Amniotic stem cell (primary cell): ENCODE measurements around the gene CIART.
A peak's percentile ranks its signal among the peaks of the same experiment; 100 is the strongest.
"Not testable (repeated sequence)": the region's sequence is repeated elsewhere in the genome, so short reads cannot be mapped to it uniquely, and the experiment has no call there.

Experiments
- DNase-seq: peaks from one replicate; lab custom pipeline; 2025; lab: John Stamatoyannopoulos, UW

The CIART gene

DNA sequence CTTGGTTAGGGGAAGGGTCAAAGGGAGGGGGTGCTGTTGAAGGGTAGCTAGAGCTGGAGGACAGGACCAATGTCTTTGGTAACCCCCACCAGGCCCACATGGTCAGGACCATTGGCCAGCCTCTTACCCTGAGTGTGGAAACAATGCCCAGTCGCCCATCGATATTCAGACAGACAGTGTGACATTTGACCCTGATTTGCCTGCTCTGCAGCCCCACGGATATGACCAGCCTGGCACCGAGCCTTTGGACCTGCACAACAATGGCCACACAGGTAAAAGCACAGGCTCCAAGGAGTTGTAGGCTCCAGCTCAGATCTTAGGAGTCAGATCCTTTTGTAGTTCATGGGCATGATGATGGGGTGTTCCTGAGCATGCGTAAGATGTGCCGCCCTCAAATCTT is 21.0 kb upstream of the CIART start:
- DNase-seq = no peak

DNA sequence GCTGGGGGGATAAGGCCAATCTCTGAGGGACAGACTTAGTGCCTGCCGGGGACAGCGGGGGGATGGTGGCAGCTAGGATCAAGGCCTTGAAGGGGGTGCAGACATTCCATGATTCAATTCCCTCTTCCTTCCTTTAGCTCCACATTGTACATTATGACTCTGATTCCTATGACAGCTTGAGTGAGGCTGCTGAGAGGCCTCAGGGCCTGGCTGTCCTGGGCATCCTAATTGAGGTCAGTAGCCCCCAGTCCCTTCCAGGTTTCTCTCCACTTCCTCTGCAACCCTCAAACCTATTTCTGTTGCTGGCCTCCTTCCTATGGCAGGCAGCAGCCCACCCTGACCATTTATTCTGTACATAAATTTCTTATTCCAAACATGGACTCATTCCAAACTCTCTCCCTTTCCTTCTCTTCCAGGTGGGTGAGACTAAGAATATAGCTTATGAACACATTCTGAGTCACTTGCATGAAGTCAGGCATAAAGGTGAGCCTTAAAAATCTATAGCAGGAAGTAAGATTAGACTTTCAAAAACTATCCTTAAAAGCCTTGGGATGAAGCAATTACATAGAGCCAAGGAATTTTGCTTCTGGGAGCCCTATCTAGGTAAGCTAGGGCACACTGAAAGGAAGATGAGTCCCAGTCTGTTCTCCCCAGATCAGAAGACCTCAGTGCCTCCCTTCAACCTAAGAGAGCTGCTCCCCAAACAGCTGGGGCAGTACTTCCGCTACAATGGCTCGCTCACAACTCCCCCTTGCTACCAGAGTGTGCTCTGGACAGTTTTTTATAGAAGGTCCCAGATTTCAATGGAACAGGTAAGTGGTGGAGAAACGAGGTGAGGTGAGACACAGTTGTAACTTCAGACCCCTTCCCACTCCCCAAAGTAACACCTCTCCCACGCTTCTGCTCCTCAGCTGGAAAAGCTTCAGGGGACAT is 19.7 kb upstream of the CIART start:
- DNase-seq = no peak

DNA sequence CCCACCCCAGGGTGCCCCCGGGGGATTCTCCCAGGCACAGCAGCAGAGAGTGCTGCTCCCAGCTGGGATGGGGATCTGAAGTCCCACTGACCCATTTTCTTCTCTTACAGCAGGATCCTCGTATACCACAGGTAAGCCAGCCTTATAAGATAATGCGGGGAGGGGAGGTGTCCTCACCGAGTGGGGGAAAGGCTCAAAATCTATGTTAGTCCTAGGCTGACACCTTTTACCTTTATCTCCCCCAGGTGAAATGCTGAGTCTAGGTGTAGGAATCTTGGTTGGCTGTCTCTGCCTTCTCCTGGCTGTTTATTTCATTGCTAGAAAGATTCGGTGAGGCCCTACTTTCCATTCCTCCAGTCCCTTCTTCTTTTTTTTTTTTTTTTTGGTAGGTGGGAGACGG is 18.8 kb upstream of the CIART start:
- DNase-seq = no peak

DNA sequence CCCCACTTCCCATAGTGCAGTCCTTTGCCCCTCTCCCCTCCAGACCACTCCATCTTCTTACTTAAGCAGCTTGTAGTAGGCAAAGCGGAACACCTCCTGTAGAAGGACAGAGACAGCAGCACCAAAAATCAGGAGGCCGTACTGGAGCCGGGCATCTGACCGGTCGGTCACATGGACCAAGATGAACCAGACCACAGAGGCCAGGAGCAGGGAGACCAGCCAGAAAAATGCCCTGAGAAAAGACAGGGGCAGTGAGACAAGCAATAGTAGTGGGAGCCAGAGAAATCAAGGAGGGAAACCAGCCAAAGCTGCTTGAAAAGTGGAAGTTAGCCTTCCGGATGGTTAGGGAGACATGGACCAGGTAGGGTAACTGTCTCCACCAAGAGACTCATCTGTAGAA is 14.5 kb upstream of the CIART start:
- DNase-seq = no peak

DNA sequence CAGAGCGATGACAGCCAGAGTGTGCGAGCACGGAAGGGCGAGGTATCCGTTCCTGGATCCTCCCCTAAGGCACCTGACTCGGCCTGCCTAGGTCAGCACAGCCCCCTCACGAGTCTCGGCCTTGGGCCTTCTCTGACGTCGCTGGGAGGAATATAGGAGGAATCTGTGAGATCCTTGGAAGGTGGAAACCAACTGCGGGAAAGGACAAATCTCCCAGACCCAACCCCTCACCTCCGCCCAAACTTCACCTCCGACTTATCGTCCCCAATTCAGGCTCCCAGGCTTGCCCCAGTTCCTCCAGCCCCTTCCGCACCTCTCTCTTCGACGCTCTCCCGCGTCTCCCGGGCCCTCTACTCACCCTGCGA is 14.0 kb upstream of the CIART start:
- DNase-seq = no peak

DNA sequence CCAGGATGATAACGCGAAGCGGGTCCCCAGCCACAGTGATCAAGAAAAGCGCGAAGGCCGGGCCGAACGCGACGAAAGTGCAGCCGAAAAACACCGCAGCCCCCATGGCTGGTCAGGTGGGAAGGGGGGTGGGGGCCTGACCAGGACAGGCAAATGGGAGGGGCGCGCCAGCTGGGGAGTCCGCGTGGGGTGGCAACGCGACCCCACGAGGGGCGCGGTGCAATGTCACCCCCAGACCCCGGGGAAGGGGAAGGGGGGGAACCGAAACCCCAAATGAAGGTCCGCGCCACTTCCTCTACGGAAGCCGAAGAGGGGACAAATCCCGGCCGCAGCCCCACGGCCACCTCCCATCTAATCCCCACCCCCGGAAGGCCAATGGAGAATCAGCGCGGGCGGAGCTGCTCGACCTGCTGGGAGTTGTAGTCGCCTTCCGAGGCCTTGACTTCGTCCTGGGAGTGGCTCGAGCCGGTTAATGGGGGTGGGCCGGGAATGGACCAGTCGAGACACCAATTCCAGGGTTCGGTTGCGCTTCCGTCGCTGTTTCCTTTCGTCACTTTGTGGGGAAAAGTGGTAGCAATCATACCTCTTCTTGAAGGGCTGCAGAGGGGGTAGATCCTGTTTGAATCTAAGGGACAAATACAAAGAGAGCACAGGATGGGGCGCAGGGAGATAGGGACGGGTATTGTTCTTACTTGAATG is 13.5 kb upstream of the CIART start, which contains the start of gene APH1A:
APH1A (minus strand) TSS at position 312 of the 699 bp plus-strand sequence; CDS start at position 106, 206 bp downstream.
- peak; percentile 95 for DNase-seq

DNA sequence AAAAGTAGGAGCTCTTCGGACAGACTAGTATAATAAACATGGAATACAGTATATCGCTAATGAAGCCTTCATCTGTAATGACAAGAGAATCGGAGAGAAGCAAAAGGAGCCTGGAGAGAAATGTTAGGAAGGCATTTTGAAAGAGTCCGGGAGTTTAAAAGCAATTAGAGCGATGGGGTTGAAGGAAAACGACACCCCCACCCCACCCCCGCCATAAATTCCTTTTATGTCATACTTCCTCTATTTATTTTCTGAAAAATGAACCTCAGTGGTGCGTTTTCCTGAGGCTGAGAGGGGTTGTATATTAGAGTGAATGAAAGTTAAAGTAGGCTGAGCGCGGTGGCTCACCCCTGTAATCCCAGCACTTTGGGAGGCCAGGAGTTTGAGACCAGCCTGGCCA is 12.9 kb upstream of the CIART start:
- no peak for DNase-seq

DNA sequence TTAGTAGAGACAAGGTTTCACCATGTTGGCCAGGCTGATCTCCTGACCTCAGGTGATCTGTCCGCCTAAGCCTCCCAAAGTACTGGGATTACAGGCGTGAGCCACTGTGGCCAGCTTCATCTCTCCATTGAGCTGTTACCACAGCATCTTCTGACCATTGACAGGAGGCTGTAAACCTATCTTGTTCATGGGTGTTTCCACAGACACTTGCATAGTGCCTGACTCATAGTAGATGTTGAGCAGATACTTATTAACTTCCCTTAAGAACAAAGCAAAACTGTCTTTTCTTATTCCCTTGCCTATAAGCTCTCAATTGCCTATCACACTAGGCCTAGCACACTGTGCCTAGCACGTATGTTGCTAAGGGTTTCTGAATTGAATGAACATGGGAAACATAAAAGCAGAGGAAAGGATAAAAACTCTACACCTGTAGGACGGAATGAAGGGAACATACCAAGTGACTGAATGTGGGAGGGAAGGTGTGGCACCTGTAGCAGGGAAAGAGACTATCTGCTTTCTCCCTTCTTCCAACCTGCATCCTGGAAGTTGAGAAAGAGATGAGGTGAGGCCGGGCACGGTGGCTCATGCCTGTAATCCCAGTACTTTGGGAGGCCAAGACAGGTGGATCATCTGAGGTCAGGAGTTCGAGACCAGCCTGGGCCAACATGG is 10.9 kb upstream of the CIART start:
- DNase-seq = no peak

DNA sequence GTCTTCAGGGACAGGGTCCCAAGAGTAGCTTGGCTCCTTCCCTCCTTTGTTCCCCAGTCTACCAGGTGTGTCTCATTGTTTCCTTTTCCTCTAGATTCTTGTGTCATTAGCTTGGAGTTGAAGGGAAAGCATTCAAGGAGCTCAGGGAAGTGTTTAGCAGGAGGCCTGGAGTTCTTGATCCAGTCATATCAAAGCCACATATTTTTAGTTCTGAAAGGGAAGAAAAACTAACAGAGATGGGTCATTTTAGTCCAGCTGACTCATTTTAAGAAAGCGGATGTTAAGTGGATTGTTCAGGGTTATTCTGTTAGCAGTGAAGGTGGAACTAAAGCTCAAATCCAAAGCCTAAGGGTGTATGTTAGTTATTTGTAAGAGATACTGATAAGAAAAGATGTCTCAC is 9.0 kb upstream of the CIART start:
- DNase-seq = no peak

DNA sequence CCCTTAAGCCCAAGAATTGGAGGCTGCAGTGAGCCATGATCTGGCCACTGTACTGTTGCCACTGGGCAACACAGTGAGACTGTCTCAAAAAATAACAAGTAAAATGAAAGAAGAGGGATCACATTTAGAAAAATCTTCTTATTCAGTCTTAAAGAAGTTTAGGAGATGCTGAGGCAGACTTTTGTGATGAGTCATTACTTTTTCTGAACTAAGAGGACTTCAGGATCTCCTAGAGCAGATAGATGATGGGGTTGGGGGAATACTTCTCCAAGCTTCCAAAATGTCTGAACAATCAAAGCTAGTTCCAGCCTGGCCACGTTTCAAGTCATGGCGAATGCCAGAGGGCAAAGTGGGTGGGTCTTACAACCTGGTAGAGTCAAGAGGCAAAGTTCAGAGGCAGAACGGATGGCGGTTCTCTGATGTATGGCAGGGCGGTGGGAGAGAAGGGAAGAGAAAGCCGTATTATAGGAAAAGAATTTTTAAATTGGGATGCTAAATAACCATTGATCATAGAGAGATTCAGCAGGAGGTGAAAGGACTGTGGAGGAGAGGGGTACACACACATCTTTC is 2.1 kb upstream of the CIART start:
- DNase-seq = no peak

DNA sequence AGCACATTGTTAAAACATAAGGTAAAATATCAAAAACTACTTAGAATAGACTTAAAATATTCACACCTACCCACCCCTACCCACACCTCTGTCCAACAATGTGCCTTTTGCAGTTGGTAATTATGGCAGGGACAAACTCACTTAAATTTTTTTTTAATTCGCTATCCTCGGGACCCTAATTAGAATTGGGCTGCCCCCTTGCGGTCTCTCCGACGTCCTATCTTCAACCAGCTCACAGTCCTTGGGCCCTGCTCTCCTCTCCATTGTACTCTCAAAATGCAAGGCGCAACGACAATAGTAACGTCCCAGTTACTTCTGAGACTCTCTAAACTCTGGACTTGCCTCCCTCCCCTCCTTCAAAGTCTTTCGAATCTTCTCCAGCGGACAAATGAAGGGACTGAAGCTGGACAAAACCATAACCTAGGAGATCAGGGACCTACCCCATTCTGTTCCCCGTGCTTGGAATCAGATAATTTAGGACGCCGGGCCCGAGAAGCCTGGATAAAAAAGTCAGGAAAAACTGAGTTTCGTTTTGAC is 1.1 kb upstream of the CIART start:
- DNase-seq = no peak

DNA sequence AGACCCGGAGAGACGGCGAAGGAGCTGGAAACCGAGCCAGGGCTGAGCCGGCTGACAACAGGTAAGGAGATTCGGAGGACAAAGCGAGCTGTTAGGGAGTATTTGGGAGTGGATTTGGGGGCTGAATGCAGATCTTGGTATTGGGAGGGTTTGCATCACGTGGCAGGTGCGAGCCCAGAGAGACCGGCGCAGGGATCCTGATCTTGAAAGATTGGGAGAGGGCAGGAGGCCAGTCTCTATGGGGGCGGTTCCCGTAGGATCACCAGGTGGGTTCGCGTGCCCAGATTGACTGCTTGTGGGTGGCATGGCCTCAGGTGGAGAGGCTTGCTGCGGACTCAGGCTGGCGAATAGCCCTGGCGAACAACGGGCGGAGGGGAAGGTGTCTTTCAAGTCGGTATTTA is 204 bp downstream of the CIART start:
- DNase-seq = no peak

DNA sequence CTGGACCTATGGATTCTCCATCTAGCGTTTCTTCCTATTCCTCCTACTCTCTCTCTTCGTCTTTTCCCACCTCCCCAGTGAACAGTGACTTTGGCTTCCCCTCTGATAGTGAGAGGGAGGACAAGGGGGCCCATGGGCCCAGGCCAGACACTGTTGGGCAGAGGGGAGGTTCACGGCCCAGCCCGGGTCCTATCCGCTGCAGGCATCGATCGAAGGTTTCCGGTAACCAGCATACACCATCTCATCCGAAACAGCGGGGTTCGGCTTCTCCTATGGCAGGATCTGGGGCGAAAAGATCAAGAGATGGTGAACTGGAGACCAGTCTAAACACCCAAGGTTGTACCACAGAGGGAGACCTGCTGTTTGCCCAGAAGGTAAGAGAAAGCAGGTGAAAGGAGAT is 906 bp downstream of the CIART start:
- DNase-seq = no peak

DNA sequence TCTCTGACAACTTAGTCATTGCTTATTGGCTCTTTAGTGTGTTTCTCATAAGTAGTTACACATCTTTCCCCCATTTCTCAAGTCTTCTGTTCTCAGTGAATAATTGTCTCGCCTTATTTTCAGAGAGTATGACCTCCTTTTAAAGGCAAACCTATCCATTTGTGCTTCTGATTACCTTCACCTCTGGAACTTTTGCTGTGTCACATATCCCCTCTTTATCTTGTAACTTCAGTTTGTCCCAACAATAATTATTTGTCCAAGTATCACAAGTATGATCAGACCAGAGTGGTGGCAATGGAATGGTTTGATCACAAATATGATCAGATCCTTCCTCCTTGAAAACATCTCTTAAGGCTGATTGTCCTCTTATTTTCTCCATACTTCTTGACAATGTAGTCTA is 6.0 kb downstream of the CIART start:
- DNase-seq = no peak

DNA sequence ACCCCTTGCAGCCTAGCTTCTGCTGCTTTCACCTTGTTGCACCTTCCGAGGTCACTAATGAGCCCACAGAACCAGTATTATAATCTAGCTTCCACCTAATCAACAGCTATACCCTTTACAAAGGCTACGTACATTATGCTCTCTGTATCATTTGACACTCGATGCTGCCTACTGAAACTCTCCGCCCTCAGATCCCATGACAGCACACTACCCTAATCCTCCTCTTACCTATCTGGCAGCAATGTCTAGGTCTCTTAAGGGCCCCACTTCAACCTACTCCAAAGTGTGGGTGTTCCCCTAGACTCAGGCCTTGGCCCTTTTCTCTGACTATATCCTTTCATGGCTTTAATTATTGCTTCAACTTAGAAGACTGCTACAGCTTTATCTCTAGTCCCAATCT is 6.5 kb downstream of the CIART start:
- no peak for DNase-seq

DNA sequence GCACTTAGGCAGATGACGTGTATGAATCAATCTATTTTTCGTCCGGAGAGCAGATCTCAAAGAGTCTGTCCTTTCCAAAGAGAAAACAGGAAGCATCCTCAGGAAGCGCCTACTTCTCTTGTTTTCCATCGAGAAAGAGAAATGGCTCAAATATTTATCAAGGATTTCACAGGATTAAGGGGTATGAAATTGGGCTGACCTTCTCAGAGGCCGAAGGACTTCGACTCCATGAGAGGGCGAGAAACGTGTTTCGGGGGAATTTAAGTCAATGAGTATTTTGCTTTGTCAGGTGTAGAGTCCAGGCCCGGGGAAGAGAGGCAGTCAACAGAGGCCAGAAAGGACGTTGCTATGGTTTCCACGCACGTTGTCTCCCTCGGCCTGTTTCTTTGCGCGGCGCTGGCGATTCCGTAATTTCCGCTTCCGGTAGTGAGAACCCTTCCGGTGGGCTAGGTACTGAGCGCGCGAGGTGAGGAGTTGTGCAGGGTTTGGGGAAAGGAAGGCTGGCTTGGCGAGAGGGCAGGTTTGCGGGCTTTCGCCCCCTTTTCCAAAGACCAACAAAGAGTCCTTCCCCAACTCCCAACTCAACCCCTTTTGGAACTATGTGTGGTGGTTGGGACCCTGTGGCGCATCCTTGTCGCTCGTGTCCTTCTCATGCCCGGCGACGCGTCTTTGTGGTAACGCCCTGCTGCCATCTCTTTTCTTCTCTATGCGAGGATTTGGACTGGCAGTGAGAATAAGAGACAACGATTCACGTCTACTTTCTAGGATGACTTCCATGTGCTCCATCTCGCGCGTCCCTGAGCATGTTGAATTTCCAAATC is 11.3 kb downstream of the CIART start, which contains the start of gene MRPS21:
MRPS21 (plus strand) TSS at position 429 of the 821 bp plus-strand sequence. CDS start 506 bp downstream, outside the sequence.
- DNase-seq = peak; percentile 84

DNA sequence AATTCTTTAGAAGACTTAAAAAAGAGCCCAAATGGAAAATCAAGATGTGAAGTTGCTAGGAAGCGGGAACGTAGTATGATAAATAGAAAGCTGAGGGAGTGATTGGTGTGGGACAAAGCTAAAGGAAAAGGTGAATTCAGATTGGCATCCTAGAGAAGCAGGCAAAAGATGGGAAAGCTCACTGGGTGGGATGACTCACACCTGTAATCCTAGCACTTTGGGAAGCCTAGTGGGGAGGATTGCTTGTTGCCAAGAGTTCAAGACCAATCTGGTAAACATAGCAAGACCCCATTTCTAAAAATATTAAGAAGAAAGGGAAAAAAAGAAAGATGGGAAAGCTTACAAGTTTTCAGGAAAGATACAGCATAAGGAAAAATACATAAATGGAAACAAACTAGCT is 13.1 kb downstream of the CIART start:
- no peak for DNase-seq

DNA sequence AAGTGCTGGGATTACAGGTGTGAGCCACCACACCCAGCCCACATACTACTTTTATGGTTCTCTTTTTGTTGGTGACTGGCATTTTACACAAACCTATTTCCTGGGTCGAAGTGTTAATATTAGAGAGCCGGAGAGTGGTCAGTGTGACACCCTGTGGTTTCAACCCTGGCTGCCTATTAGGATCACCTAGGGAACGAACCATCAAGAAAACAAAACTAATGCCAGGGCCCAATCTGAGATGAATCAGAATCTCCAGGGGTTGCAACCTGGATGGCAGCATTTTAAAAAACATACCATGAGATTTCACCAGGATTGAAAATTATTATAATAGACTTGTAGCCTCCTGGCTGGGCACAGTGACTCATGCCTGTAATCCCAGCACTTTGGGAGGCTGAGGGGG is 17.4 kb downstream of the CIART start:
- no peak for DNase-seq

DNA sequence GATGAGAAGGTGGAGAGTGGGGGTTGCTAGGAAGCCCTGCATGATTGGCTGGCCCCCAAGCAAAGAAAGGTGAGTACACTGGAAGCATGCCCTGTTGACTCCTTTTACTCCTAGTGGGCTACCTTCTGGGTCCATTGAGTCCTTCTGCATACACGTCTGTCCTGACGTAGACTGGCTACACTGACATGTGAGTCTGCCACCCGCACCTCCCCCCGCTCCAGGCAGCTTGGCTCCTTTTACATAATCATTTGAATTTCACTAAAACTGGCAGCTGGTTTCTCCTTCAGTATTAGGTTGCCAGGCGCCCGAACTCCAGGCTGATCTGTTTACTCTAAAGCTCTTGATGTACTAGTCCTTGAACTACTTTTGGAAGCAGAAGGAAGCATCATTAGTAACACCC is 20.0 kb downstream of the CIART start:
- DNase-seq = no peak

DNA sequence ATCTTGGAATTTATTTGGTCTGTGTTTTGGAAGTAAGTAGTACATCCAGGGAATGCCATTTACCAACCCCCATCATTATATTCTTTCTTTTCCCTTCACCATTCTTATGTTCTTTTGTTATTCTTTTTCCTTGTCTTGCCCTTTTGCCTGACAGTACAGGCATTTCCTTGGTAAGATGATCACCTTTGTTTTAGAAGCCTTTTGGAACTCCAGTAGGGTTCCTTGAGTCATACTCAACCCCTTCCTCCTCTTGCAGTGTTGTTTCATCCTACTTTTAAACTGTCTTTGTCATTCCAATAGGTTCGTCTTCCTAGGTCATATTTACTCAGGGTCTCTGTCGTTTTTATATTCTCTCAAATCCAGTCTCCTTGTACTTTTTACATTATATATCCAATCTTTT is 20.5 kb downstream of the CIART start:
- DNase-seq = no peak

DNA sequence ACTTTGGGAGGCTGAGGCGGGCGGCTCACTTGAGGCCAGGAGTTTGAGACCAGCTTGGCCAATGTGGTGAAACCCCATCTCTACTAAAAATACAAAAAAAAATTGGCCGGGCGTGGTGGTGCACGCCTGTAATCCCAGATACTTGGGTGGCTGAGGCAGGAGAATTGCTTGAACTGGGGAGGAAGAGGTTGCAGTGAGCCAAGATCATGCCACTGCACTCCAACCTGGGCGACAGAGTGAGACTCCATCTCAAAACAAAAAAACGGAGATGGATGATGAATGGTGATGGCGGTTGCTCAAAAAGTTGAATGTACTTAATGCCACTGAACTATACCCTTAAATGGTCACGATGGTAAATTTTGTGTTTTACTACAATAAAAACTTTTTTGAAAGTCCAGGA is 26.2 kb downstream of the CIART start:
- not testable (repeated sequence) for DNase-seq
